DMS79 (cell line): Measurements from ENCODE around the gene DET1.
"Not testable (repeated sequence)": the region's sequence is repeated elsewhere in the genome, so short reads cannot be mapped to it uniquely, and the experiment has no call there.

Experiments used
- DNase-seq: peaks from one replicate; lab custom pipeline; 2025; lab: John Stamatoyannopoulos, UW

The DET1 gene

GRCh38 chr15:88493844-88494243, 52.6 kb downstream of the DET1 start:
- DNase-seq: no peak

- DNase-seq: no peak
Observed at GRCh38 chr15:88491158-88491557, 55.3 kb downstream of the DET1 start.

- DNase-seq: no peak
Observed at GRCh38 chr15:88490036-88490435, 56.4 kb downstream of the DET1 start.

- DNase-seq: no peak
Observed at GRCh38 chr15:88489321-88489720, 57.2 kb downstream of the DET1 start.

- DNase-seq: no peak
Observed at GRCh38 chr15:88487796-88488523, 58.5 kb downstream of the DET1 start.

- DNase-seq: no peak
Observed at GRCh38 chr15:88487178-88487795, 59.2 kb downstream of the DET1 start.

GRCh38 chr15:88484682-88485331, 61.7 kb downstream of the DET1 start:
- DNase-seq: no peak

- DNase-seq: no peak
Observed at GRCh38 chr15:88482263-88482662, 64.2 kb downstream of the DET1 start.

- DNase-seq: no peak
Observed at GRCh38 chr15:88480981-88481380, 65.5 kb downstream of the DET1 start.

GRCh38 chr15:88479169-88479568, 67.3 kb downstream of the DET1 start:
- no peak for DNase-seq

- DNase-seq: no peak
Observed at GRCh38 chr15:88477904-88478303, 68.6 kb downstream of the DET1 start.

- DNase-seq: no peak
Observed at GRCh38 chr15:88477126-88477525, 69.4 kb downstream of the DET1 start.

GRCh38 chr15:88476635-88477060, 69.8 kb downstream of the DET1 start:
- no peak for DNase-seq

GRCh38 chr15:88473661-88474293, 72.7 kb downstream of the DET1 start:
- not testable (repeated sequence) for DNase-seq

- no peak for DNase-seq
Observed at GRCh38 chr15:88472225-88472624, 74.3 kb downstream of the DET1 start.

GRCh38 chr15:88470625-88471372, 75.7 kb downstream of the DET1 start:
- DNase-seq: no peak

- DNase-seq: no peak
Observed at GRCh38 chr15:88469321-88469720, 77.2 kb downstream of the DET1 start.

GRCh38 chr15:88468721-88469120, 77.8 kb downstream of the DET1 start:
- not testable (repeated sequence) for DNase-seq

- DNase-seq: no peak
Observed at GRCh38 chr15:88467935-88468528, 78.4 kb downstream of the DET1 start.

GRCh38 chr15:88467073-88467934, 79.2 kb downstream of the DET1 start, which contains the start of the genes MRPL46 and MRPS11:
MRPL46 (minus strand) TSS chr15:88467388; CDS start chr15:88467377, 11 bp downstream.
MRPS11 (plus strand) TSS chr15:88467708; CDS start chr15:88467718, 10 bp downstream.
- DNase-seq: peak; percentile 47
